RKO (cell line): ENCODE measurements around the gene ACKR2.

Experiments
- DNase-seq: peaks from one replicate; pipeline ENCODE4 v3.0.0-alpha.2; 2016; ENCODE audit warnings: low spot score

ACKR2 gene

DNA sequence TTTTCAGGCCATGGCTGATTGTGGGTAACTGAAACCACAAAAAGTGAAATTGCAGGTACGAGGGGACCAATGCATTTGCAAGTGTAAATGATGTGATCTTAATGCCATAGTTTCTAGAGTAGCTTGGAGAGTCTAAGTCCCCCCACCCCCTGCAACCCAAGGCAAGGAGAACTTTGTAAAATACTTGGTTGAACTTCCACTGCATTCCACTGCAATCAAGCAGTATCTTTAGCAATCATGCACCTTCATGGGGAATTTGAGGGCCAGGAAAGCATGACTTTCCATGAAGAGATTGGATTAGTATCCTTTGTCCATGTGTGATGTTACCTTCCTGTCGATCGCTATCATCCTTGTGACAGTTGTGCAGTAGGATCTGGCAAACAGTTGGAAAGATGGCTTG, 77.8 kb downstream of the ACKR2 start:
- DNase-seq = no peak

DNA sequence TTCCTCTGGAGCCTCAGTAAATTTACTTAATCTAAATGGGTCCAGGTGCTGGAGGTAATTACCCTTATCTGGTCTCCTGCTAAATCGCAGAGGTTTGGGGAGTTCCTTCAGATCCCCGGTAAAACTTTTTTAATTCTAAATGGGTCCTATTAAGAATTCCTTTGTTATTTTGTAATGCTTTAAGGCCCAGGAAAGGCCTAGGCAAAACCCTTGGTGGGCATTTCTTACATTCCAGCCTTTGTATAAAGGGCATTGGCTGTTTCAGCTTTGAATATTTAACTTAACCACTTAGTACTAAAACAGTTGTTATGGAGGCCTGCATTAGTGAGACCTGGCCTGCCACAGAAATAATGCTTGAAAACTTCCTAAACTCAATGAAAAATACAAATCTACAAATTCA, 81.8 kb downstream of the ACKR2 start:
- no peak for DNase-seq

DNA sequence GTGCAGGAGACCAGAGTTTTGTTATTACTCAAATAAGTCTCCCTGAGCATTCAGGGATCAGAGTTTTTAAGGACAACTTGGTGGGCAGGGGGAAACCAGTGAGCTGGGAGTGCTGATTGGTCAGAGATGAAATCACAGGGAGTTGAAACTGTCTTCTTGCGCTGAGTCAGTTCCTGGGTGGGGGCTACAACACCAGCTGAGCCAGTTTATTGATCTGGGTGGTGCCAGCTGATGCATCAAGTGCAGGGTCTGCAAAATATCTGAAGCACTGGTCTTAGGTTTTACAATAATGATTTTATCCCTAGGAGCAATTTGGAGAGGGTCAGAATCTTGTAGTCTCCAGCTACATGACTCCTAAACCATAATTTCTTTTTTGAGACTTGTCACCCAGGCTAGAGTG, 82.9 kb downstream of the ACKR2 start:
- no peak for DNase-seq

DNA sequence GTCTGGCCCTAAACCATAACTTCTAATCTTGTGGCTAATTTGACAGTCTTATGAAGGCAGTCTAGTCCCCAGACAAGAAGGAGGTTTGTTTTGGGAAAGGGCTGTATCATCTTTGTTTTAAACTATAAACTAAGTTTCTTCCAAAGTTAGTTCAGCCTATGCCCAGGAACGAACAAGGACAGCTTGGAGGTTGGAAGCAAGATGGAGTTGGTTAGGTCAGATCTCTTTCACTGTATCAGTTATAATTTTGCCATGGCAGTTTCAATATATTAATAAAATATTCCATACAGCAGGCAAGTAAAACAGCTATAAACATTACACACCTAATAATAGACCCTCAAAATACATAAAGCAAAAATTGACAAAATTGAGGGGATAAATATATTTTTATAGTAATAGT, 83.6 kb downstream of the ACKR2 start:
- DNase-seq = no peak

DNA sequence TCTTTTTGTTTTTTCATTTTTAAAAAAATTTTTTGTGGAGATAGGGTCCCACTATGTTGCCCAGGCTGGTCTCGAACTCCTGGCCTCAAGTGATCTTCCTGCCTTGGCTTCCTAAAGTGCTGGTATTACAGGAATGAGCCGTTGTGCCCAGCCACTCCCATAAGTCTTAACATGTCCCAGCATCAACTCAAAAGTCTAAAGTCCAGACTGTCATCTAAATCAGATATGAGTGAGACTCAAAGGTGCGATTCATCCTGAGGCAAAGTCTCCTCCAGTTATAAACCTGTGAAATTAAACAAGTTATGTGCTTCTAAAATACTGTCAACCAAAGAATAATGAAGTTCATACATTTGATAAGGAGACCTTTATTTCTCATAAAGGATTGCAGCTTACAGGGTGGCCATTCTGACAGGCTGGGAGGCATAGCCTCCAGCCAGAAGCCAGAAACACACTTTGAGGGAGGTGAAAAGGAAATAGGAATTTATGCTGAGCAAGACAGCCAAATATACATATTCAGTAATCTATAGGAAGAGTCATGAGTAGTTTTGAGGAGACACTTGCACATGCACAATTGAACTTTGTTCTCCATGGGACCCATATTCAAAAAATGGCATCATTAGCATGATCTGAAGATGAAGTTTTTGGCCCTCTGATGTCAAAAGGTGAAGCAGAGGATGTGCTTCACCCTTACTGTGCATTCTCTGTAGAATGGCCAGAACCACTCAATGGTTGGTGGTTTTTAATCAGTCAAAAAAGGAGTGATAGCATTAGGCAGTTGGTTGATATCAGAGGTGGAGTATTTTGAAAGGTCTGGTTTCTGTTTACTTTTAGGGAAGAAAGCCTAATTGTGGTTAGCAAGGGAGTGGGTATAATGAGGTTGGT, 85.7 kb downstream of the ACKR2 start:
- DNase-seq = no peak

DNA sequence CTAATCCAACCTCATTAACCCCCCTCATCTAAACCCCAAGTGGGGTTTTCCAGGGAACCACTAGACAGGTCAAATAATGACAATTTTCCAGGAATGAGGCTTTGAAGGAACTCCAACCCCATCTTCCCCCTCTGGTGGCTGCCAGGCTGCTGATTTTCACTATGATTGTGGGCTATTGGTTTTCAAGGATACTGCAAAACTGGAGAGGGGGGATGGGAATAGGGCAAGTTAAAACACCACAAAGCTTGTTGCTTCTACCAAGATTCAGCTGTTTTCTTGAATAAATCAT, 86.3 kb downstream of the ACKR2 start:
- DNase-seq = no peak

DNA sequence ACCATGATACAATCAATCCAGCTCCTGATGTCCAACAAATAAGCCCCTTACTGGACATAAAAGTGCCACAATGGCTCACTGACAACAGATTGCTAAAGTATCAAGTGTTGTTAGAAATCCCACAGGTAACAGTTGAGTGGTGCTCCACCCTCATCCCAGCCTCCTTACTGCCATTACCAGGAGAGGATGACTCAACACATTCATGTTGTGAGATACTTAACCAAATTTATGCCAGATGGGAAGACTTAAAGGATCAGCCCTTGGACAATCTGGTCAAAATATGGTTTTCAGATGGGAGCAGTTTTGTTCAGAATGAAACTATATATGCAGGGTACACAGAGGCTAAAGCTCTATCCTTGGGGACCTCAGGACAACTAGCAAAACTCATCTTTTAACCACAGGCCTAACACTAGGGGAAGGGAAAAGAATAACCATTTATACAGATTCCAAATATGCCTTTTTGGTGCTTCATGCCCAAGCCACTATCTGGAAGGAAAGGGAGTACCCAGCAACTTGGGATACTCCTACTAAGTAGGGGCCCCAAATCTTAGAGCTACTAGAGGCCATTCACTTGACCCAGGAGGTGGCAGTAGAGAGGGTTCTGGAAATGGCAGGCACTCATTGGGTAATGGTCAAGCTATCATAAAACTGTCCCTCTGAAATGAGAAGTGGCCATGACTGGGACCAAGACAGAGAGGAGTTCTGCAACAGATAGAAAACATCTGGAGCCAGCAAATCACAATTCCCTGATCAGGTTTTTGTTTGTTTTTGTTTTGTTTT, 89.8 kb downstream of the ACKR2 start:
- no peak for DNase-seq

DNA sequence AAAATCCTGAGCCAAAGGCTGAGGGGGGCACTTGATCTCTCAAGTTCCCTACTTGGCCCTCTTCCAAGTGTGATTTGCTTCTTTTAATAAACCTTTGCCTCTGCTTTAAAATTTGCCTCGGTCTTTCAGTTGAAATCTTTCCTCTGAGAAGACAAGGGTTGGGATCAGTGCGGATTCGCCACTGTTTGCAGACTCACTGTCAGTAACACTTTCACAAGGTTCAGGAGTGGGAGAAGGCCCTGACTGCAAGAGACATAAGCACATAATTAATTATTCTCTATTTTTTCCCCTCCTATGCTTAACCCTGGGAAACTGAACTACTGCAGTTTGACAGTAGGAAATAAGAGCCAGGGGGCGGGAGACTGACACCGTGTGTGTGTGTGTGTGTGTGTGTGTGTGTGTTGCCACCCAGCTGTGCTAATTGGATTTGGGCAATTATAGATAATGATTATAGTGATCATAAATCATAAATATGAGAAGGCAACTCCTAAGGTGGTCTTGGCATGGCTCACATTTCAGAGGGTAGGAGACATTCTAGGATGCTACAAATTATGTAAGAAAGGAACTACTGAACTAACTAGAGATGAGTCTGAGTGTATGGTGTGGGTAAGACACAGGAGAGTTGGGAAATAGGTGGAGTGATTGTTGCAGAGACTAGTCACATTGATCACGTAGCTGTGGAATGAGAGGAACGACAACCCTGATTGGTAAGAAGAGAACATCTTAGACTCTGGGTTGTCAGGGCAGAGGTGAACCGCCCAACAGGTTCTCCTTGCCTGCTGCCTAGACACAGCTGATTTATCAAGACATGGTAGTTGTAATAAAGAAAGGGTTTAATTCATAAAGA, 91.2 kb downstream of the ACKR2 start:
- no peak for DNase-seq

DNA sequence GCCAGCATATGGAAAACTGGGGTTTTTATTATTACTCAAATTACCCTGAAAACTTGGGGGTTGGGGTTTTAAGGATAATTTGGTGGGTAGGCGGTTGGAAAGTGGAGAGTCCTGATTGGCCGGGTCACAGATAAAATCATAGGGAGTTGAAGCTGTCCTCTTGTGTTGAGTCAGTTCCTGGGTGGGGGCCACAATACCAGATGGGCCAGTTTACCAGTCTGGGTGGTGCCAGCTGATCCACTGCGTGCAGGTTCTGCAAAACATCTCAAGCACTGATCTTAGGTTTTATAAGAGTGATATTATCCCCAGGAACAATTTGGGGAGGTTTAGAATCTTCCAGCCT, 91.8 kb downstream of the ACKR2 start:
- DNase-seq = no peak

DNA sequence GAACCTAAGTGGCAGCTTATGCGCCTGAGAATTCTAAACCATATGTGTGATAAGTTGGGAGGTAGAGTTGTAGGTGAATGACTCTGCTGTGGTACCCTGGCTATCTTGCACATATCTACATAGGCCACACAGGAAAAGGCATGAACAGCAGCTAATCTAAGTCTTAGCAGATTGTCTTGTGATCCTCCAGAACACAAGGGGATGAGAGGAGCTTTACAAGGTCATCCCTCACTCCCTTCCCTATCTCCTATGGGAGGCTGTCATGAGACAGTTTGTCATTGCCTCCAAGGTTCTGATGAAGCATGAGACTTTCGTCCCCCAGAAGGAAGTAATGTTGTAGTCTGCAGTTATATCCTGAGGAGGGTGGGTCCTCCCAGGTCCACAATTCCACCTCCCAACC, 93.0 kb downstream of the ACKR2 start:
- DNase-seq = no peak

DNA sequence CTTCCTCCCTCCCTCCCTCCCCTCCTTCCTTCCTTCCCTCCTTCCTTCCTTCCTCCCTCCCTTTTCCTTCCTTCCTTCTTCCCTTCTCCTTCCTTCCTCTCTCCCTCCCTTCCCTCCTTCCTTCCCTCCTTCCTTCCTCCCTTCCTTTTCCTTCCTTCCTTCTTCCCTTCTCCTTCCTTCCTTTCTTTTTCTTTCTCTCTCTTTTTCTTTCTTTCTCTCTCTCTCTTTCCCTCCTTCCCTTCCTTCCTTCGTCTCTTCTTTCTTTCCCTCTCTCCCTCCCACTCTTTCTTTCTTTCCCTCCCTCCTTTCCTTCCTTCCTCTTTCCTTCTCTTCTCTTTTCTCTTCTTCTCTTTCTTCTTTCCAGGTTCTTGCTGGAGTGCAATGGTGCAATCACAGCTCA, 94.8 kb downstream of the ACKR2 start:
- no peak for DNase-seq

DNA sequence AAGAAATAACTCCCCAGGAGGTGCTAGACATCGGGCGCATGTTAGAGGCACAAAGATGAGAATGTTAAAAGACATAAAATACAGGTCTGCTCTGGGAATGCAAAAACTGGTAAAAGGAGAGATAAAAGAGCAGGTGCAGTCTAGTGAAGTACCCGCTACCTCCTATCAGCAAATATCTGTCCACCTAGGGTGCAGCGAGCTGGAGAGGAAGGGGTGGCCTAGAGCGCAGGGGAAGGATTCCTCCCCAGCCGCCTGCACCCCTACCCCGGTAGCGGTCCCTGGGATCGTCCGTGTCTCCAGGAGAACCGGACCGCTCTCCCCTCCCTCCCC, 96.5 kb downstream of the ACKR2 start:
- DNase-seq = no peak

DNA sequence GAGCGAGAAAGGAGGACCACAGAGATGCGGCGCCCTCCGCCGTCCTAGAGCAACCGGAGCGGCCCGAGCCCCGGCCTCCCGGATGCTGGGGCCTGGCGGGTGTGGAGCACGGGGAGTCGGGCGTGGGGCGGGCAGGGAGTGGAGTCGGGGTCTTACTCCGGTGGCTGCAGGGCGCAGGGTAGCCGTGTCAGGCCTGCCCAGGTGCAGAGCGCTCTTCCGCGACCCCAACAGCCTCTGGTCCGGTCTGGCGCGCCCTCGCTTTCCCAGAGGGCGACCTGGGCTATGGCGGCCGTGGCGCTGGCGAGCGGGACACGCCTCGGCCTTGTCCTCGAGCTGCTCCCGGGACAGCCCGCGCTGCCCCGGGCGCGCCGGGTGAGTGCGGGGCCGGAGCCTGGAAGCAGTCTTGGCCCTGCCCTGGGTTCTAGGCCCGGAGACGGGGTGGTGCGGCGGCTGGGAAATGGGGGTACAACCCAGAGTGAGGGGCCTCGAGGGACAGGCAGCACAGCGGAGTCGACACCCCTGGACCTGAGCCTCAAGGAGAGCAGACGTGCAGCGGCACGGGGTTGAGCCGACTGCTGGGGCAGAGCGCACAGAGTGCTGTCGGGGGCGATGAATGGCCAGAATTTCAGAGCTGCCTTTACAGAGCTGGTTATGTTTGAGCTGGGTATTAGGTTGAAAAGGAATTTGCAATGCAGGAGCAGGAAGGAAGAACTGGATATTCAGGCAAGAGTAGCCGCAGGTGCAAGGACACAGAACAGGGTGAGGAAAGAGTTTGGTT, 97.0 kb downstream of the ACKR2 start, which contains the start of gene ZNF662:
ZNF662 (plus strand) TSS at position 73 of the 778 bp plus-strand sequence. CDS start 1,973 bp downstream, outside the sequence.
- DNase-seq = no peak

DNA sequence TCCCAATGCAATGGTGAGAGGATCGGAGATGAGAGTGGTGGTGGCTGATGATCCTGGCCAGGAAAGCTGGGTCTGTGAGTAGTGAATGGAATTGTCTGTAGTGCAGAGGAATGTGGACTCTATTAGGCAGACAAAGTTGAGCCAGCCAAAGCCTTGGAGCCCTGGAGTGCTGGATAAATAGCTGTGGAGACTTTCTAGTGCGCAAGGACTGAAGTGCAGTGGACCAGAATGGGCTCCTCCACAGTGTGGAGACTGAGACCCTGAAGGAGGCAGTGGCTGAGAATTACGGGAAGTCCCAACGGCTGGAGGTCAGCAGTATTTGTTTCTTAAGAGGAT, 97.6 kb downstream of the ACKR2 start:
- DNase-seq = no peak

DNA sequence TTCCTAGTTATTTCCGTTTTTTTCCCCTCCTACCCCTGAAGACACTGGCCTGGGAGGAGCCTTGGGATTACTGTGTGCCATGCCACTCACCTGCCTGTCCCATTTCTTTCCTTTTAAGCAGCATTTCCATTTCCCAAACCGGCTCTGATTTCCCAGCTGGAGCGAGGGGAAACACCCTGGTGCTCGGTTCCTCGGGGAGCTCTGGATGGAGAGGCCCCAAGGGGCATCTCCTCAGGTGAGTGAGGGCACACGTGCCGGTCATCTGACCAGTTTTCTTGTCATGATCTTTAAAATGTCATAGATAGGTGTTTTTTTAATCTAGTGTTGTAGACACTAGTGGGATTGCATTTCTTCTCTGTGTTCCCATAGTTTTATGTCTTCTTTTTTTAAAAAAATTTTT, 99.4 kb downstream of the ACKR2 start:
- DNase-seq = no peak

DNA sequence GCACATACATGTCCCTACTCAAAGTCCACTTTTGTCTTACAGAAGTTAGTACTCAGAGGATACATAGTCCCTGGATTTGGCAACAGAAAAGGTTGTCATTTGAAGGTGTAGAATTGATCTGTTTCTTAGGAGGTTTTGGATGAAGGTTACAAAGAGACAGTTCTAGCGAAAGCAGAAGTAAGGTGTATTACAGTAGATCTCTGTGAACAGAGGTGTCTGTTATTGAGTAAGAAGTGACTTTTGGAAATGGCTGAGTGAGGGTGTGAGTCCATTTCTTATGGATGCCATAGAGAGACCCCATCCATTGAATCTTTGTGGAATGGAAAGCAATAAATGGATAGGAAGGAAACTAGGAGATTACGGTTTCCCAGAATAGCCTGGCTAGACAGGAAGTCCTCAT, 102.3 kb downstream of the ACKR2 start:
- no peak for DNase-seq

DNA sequence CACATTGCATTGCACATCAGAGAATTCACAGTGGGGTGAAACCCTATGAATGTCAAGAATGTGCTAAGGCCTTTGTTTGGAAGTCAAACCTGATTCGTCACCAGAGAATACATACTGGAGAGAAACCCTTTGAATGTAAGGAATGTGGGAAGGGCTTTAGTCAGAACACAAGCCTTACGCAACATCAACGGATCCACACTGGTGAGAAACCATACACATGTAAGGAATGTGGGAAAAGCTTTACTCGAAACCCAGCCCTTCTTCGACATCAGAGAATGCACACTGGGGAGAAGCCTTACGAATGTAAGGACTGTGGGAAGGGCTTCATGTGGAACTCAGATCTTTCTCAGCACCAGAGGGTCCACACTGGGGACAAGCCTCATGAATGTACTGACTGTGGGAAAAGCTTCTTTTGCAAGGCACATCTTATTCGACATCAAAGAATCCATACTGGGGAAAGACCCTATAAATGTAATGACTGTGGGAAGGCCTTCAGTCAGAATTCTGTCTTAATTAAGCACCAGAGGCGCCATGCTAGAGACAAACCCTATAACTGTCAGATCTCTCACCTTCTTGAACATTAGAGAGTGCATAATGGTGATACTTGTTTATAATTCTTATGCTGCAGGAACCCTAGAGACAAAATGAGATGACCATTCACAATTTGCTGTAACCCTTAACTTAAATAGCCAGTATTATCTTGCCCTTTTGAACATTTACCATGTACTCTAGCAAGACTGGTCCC, 105.7 kb downstream of the ACKR2 start:
- DNase-seq = no peak
